HepG2 (cell line): ENCODE results near the gene ARHGEF7. TPM values are rescaled to one million over a fixed set of nuclear protein-coding genes. Genes with fewer than 3 reads are reported as not detected.

Experiments
- ATAC-seq: fragments of 200-7000 bp; cut with Tn5 transposase; 3 replicates; pipeline ENCODE4 v1.9.1; 2020; ENCODE audit warnings: mild to moderate bottlenecking, moderate library complexity
- BruUV-seq: library from RNA; stranded (reverse); fragments of 400-500 nt; replicated peaks from 2 replicates; lab custom pipeline; 2021; lab: Mats Ljungman, UMichigan
- CTCF ChIA-PET: fragments of 300-600 bp; formaldehyde crosslinking; extraction: SDS; loops from one replicate; lab custom pipeline; 2021; ENCODE audit warnings: low total read pairs, inconsistent platforms, low intra/inter-chr PET ratio; lab: Yijun Ruan, JAX
- POLR2A ChIA-PET: fragments of 350-600 bp; sonication (Branson Sonifier 250); formaldehyde crosslinking; loops from one replicate; lab custom pipeline; 2020; ENCODE audit warnings: antibody characterized with exemption, inconsistent platforms; lab: Yijun Ruan, JAX
- DNase-seq: peaks from one replicate; pipeline ENCODE4 v3.0.0-alpha.2; 2015; ENCODE audit warnings: low spot score
- FAIRE-seq: peaks from 3 replicates; lab custom pipeline; 2011; peaks lifted over from hg19 to GRCh38; lab: Jason Lieb, UNC
- H2AFZ ChIP-seq: one replicate; pipeline ENCODE4 v1.6.1; 2011; ENCODE audit warnings: low read length, inconsistent platforms
- H3K27ac ChIP-seq: fragments of 300-600 bp; 3 replicates; pipeline ENCODE4 v1.8.0; 2011; ENCODE audit warnings: mixed run types, mild to moderate bottlenecking, mixed read lengths, low read length, inconsistent platforms; ENCODE audit not compliant: insufficient read depth; ENCODE audit errors: extremely low read length
- H3K27me3 ChIP-seq, 2 experiments: fragments of 200-600 bp in 1 of 2; 2 replicates in 1 of 2; 3 replicates in 1 of 2; pipeline versions ENCODE4 v1.6.0 to v1.8.0; 2011; ENCODE audit warnings: low read length in 2 of 2, mild to moderate bottlenecking in 2 of 2, moderate library complexity in 2 of 2, inconsistent platforms in 1 of 2; ENCODE audit not compliant: insufficient read depth in 2 of 2, control insufficient read depth in 1 of 2
- H3K36me3 ChIP-seq, 2 experiments: fragments of 200-600 bp in 1 of 2; replicated peaks in 1 of 2; 2 replicates in 1 of 2; 3 replicates in 1 of 2; pipeline versions ENCODE4 v1.5.1 to v1.8.0; 2011; ENCODE audit warnings: low read length in 2 of 2, inconsistent platforms in 1 of 2; ENCODE audit not compliant: insufficient read depth in 2 of 2, control insufficient read depth in 1 of 2
- H3K4me1 ChIP-seq: 2 replicates; pipeline ENCODE4 v1.5.1; 2012; ENCODE audit warnings: low read length, inconsistent platforms; ENCODE audit not compliant: insufficient read depth
- H3K4me2 ChIP-seq: 2 replicates; pipeline ENCODE4 v1.6.0; 2011; ENCODE audit warnings: low read depth, low read length, inconsistent platforms
- H3K4me3 ChIP-seq, 3 experiments: fragments of 200-600 bp in 1 of 3; sonication (generic), shearing (Covaris generic) in 1 of 3; replicated peaks in 1 of 3; 2 replicates each; pipeline ENCODE4 v1.5.1; 2011 to 2016; ENCODE audit warnings: low read length in 3 of 3, inconsistent platforms in 2 of 3, low read depth in 2 of 3, mild to moderate bottlenecking in 2 of 3, control low read depth in 1 of 3, mixed read lengths in 1 of 3; ENCODE audit not compliant: insufficient read depth in 1 of 3
- H3K79me2 ChIP-seq: one replicate; pipeline ENCODE4 v1.6.1; 2011; ENCODE audit warnings: low read length, inconsistent platforms; ENCODE audit not compliant: insufficient read depth
- H3K9ac ChIP-seq: 2 replicates; pipeline ENCODE4 v1.6.0; 2011; ENCODE audit warnings: mild to moderate bottlenecking, low read depth, low read length, inconsistent platforms; ENCODE audit not compliant: insufficient read depth
- H3K9me3 ChIP-seq: 2 replicates; pipeline ENCODE4 v1.5.1; 2012; ENCODE audit warnings: mild to moderate bottlenecking, low read length
- H4K20me1 ChIP-seq: 2 replicates; pipeline ENCODE4 v1.6.0; 2011; ENCODE audit warnings: inconsistent platforms, mild to moderate bottlenecking, low read length, moderate library complexity; ENCODE audit not compliant: insufficient read depth
- CREB1 ChIP-seq, 2 experiments: fragments of 450-650 bp in 1 of 2; IDR thresholded peaks; 2 replicates each; pipeline ENCODE4 v1.6.1; 2016 to 2017; ENCODE audit warnings: control low read depth in 1 of 2, mild to moderate bottlenecking in 1 of 2, missing compliant biosample characterization in 1 of 2, missing genetic modification characterization in 1 of 2
- DMAP1 ChIP-seq: IDR thresholded peaks from 2 replicates; pipeline ENCODE4 v1.6.1; 2016
- ELF4 ChIP-seq: sonication (generic); formaldehyde crosslinking; IDR thresholded peaks from 2 replicates; pipeline ENCODE4 v1.5.0; 2020; ENCODE audit warnings: missing genetic modification reagents, mild to moderate bottlenecking, moderate library complexity, borderline replicate concordance
- ETS1 ChIP-seq: sonication (generic); formaldehyde crosslinking; IDR thresholded peaks from 2 replicates; pipeline ENCODE4 v1.4.0; 2020; ENCODE audit warnings: missing genetic modification reagents
- HCFC1 ChIP-seq: fragments of 150-350 bp; IDR thresholded peaks from 2 replicates; pipeline ENCODE4 v1.6.1; 2014; ENCODE audit warnings: low read depth, low read length
- KDM1A ChIP-seq: IDR thresholded peaks from 2 replicates; pipeline ENCODE4 v1.6.1; 2016; ENCODE audit warnings: missing compliant biosample characterization
- SMARCC2 ChIP-seq: fragments of 450-650 bp; IDR thresholded peaks from 2 replicates; pipeline ENCODE4 v1.6.1; 2017; ENCODE audit warnings: antibody characterized with exemption, mild to moderate bottlenecking
- SNAI1 ChIP-seq: sonication (generic); formaldehyde crosslinking; IDR thresholded peaks from 2 replicates; pipeline ENCODE4 v1.5.0; 2020; ENCODE audit warnings: mild to moderate bottlenecking, missing genetic modification reagents, borderline replicate concordance
- ZBTB8A ChIP-seq: sonication (generic); formaldehyde crosslinking; IDR thresholded peaks from 2 replicates; pipeline ENCODE4 v1.4.0; 2020; ENCODE audit warnings: mild to moderate bottlenecking, low read depth, missing genetic modification reagents, borderline replicate concordance
- ZNF256 ChIP-seq: sonication (generic); formaldehyde crosslinking; conservative IDR thresholded peaks from 2 replicates; pipeline ENCODE4 v1.4.0; 2020; ENCODE audit warnings: missing genetic modification reagents
- ZNF350 ChIP-seq: sonication (generic); formaldehyde crosslinking; IDR thresholded peaks from 2 replicates; pipeline ENCODE4 v1.4.0; 2020; ENCODE audit warnings: mild to moderate bottlenecking, low read depth, missing genetic modification reagents, borderline replicate concordance
- ZNF597 ChIP-seq: sonication (generic); formaldehyde crosslinking; IDR thresholded peaks from 2 replicates; pipeline ENCODE4 v1.5.0; 2020; ENCODE audit warnings: missing genetic modification reagents
- ZNF780A ChIP-seq: sonication (generic); formaldehyde crosslinking; IDR thresholded peaks from 2 replicates; pipeline ENCODE4 v1.8.0; 2022; ENCODE audit warnings: mild to moderate bottlenecking, missing genetic modification reagents, moderate library complexity
- ZSCAN21 ChIP-seq: sonication (generic); formaldehyde crosslinking; IDR thresholded peaks from 2 replicates; pipeline ENCODE4 v1.8.0; 2022; ENCODE audit warnings: mild to moderate bottlenecking, missing genetic modification reagents, moderate library complexity, borderline replicate concordance
- ZXDC ChIP-seq: sonication (generic); formaldehyde crosslinking; IDR thresholded peaks from 2 replicates; pipeline ENCODE4 v1.5.0; 2020; ENCODE audit warnings: mild to moderate bottlenecking, missing genetic modification reagents
- WGBS: methylation state at CpG from one replicate; pipeline ENCODE4 v1.1.6; 2017; ENCODE audit warnings: low lambda C conversion rate; 5-methylcytosine and 5-hydroxymethylcytosine counted together
- in situ Hi-C: cut with HindIII; loops from 2 replicates; pipeline ENCODE4 v1.10.0; 2017; ENCODE audit warnings: low pct_unique_long_range_greater_than_20kb; ENCODE audit not compliant: extremely low pct_ligation_motif_present
- intact Hi-C: fragments of 100-400 bp; cut with micrococcal nuclease; formaldehyde crosslinking; loops from one replicate; pipeline ENCODE4 v1.10.0; 2022; ENCODE audit not compliant: unreplicated experiment
- polyA plus RNA-seq, 8 experiments: library from polyadenylated mRNA; depleted of rRNA in 3 of 8; stranded (reverse) in 7 of 8; unstranded in 1 of 8; fragments of >200 nt; fragmentation: Illumina TruSeq in 4 of 8; extraction: Trizol in 4 of 8; gene quantifications; 2 replicates each; pipeline versions ENCODE4 v1.2.1 to v1.2.3, GENCODE V29; 2011 to 2016; ENCODE audit warnings: low read depth in 4 of 8, missing spikeins in 1 of 8, mixed read lengths in 1 of 8; ENCODE audit not compliant: insufficient read depth in 1 of 8
- total RNA-seq, 5 experiments: library from RNA; depleted of rRNA; stranded (reverse); fragments of >200 nt; fragmentation: Illumina TruSeq; extraction: Trizol; gene quantifications; 2 replicates each; pipeline ENCODE4 v1.2.3, GENCODE V29; 2016; ENCODE audit warnings: low read depth in 1 of 5

Gene ARHGEF7
- total and polyA plus RNA-seq, 2 of the 13 experiments (the other 11 are each of a cell fraction or from before 2014, with no cell fraction given) = 15.7 to 22.3 TPM

GRCh38 chr13:111263566-111263965 lies 148.5 kb downstream of the ARHGEF7 start:
- in situ Hi-C loops = no loop called here
- no peak overlapping the region for H3K4me3 ChIP-seq
- WGBS = 96% methylated on average over 3 of the region's 3 CpGs

GRCh38 chr13:111265006-111265700 lies 150.0 kb downstream of the ARHGEF7 start:
- Histone ChIP-seq H3K4me3 (no peak overlapping the region), H2AFZ (no peak overlapping the region), H3K9me3 (no peaks in the 10 kb centered on the region), H3K4me2 (no peak overlapping the region), H3K27ac (no peak overlapping the region), H3K79me2 (no peaks in the 10 kb centered on the region), H3K9ac (no peak overlapping the region), H4K20me1 (no peaks in the 10 kb centered on the region), H3K27me3 (no peaks in the 10 kb centered on the region), H3K4me1 (no peaks in the 10 kb centered on the region), H3K36me3 (peaks cover 15 to 36% of the 10 kb centered on the region in 2 experiments)
- TF ChIP-seq ZXDC (no peak), ETS1 (CRISPR knock-in tag) (no peak), CREB1 (IDR thresholded peaks at IDR 0.05) (no peak), CREB1 (CRISPR knock-in tag; IDR thresholded peaks at IDR 0.05) (no peak), SNAI1 (CRISPR knock-in tag) (no peak), DMAP1 (CRISPR knock-in tag) (no peak), ZNF780A (no peak), SMARCC2 (no peak), HCFC1 (no peak), ELF4 (CRISPR knock-in tag) (no peak)
- DNase-seq (no peak), FAIRE-seq (no peak), ATAC-seq (no peak)
- ChIA-PET CTCF (no interaction called here), POLR2A (no interaction called here)
- over 99% methylated on average over 12 of the region's 14 CpGs for WGBS
- in situ Hi-C loops (no loop called here), intact Hi-C loops (no loop called here)
- BruUV-seq = no TSS peak

More at GRCh38 chr13:111263566-111263965, 148.5 kb downstream of the ARHGEF7 start:
- POLR2A ChIA-PET = no interaction called here
- Histone ChIP-seq H3K79me2 (no peaks in the 10 kb centered on the region), H3K36me3 (peaks cover 14 to 28% of the 10 kb centered on the region in 2 experiments; a peak in 4 of 5 replicates), H2AFZ (no peak overlapping the region), H3K27ac (no peak overlapping the region), H4K20me1 (no peaks in the 10 kb centered on the region), H3K9me3 (no peaks in the 10 kb centered on the region; the same call in 1 of the 2 replicates), H3K9ac (no peak overlapping the region), H3K27me3 (no peaks in the 10 kb centered on the region), H3K4me1 (no peaks in the 10 kb centered on the region), H3K4me2 (no peak overlapping the region)
- ATAC-seq (no peak), FAIRE-seq (no peak), DNase-seq (no peak)
- intact Hi-C loops = no loop called here
- no TSS peak for BruUV-seq
- TF ChIP-seq ZNF350 (CRISPR knock-in tag) (no peak), ZNF597 (no peak), ZBTB8A (no peak), ZNF256 (CRISPR knock-in tag) (no peak), KDM1A (no peak), ZSCAN21 (CRISPR knock-in tag) (no peak)
- CTCF ChIA-PET = no interaction called here
